Heart left ventricle (tissue), 16 donors: Measurements from ENCODE around the gene ARHGEF40. TPM values are rescaled to one million over a fixed set of nuclear protein-coding genes. Genes with fewer than 3 reads are reported as not detected.

Source experiments
- ATAC-seq, 4 donors: fragments of 200-7000 bp; cut with Tn5 transposase; one replicate each; pipeline ENCODE4 v1.9.1; 2020 to 2022; ENCODE audit warnings: moderate library complexity in 4 of 4, mild to moderate bottlenecking in 3 of 4, moderate number of reproducible peaks in 1 of 4
- DNase-seq, 5 donors: peaks; one replicate each; pipeline ENCODE4 v3.0.0-alpha.2; 2020
- H3K27ac ChIP-seq, 12 donors: fragments of 200-600 bp; sonication (generic) in 4 of 12; one replicate each; pipeline versions ENCODE4 v1.5.0 to v1.8.0; 2016 to 2022; ENCODE audit warnings: mild to moderate bottlenecking in 2 of 12
- H3K27me3 ChIP-seq, 9 donors: fragments of 200-600 bp; sonication (generic) in 2 of 9; one replicate each; pipeline versions ENCODE4 v1.5.1 to v1.8.0; 2016 to 2022; ENCODE audit warnings: mild to moderate bottlenecking in 3 of 9
- H3K36me3 ChIP-seq, 9 donors: fragments of 200-600 bp; sonication (generic) in 2 of 9; one replicate each; pipeline versions ENCODE4 v1.5.0 to v1.8.0; 2018 to 2022; ENCODE audit warnings: mild to moderate bottlenecking in 2 of 9
- H3K4me1 ChIP-seq, 12 donors: fragments of 200-600 bp; sonication (generic) in 4 of 12; one replicate each; pipeline versions ENCODE4 v1.5.0 to v1.8.0; 2016 to 2022; ENCODE audit warnings: mild to moderate bottlenecking in 3 of 12
- H3K4me3 ChIP-seq, 12 donors: fragments of 200-600 bp; sonication (generic) in 4 of 12; one replicate each; pipeline versions ENCODE4 v1.5.0 to v1.8.0; 2017 to 2022; ENCODE audit warnings: mild to moderate bottlenecking in 9 of 12, moderate library complexity in 4 of 12
- H3K9me3 ChIP-seq, 12 donors: fragments of 200-600 bp; sonication (generic) in 4 of 12; one replicate each; pipeline versions ENCODE4 v1.5.0 to v1.8.0; 2016 to 2022; ENCODE audit warnings: mild to moderate bottlenecking in 1 of 12
- CTCF ChIP-seq, 12 donors: fragments of 200-600 bp; sonication (generic) in 4 of 12; IDR thresholded peaks; one replicate each; pipeline versions ENCODE4 v1.5.0 to v1.8.0; 2018 to 2022; ENCODE audit warnings: antibody characterized with exemption in 12 of 12, mild to moderate bottlenecking in 5 of 12
- POLR2A ChIP-seq, 2 donors: fragments of 450-650 bp; IDR thresholded peaks; one replicate each; pipeline ENCODE4 v1.6.1; 2017; ENCODE audit warnings: antibody characterized with exemption in 2 of 2, mild to moderate bottlenecking in 2 of 2, moderate library complexity in 2 of 2
- WGBS, 4 donors: extraction: QIAGEN DNeasy Blood & Tissue Kit in 2 of 4; methylation state at CpG; one replicate each; pipeline versions ENCODE4 v1.1.5 to v1.1.7; 2013 to 2018; 5-methylcytosine and 5-hydroxymethylcytosine counted together
- intact Hi-C, 10 donors: fragments of 100-400 bp; cut with DNase I; formaldehyde crosslinking; loops; one replicate each; pipeline versions ENCODE4 v1.11.1 to v1.14.2; 2022
- polyA plus RNA-seq, 2 donors: library from polyadenylated mRNA; stranded (reverse); fragments of 200-250 nt; gene quantifications; one replicate each; pipeline ENCODE4 v1.2.3, GENCODE V29; 2013
- total RNA-seq, 9 donors: library from RNA; depleted of rRNA in 2 of 9; stranded (reverse); fragments of >200 nt in 2 of 9; fragmentation: NEBNext Ultra II Directional in 3 of 9; extraction: Animal tissue kit (Norgen Biotek cat#: 25700) in 3 of 9; gene quantifications; one replicate each; pipeline versions ENCODE4 v1.1.0 to v1.2.4, GENCODE V29; 2016 to 2023
- donor health status: ischemic (EF 13 %, LVEDD 7.1; RV severe dilation, severe dysfunction).
- donor health status: healthy with polysubstance abuse.
- donor health status: DM: no; HTN: yes; CAD: no.
- donor health status: DM: no; HTN: no; CAD: no.
- donor health status: ischemic (EF 25% LVEDD 6.9; RV normal size, moderate dysfunction).
- donor health status: ischemic (EF 25% LVEDD 5.7; RV mildly dilated, moderate dysfunction).
- donor health status: healthy.
- donor health status: DM: yes; HTN: yes; CAD: no.
- donor health status: ischemic (EF 35%, LVEDD 5.7; RV mildly dilated, moderate dysfunction).
- donor health status: nonischemic (EF 11% LVEDD 7.7; RV severe dilation, severe dysfunction).
- donor health status: DM: yes; HTN: yes; CAD: no.
- donor health status: PGD.
- donor health status: ischemic (EF 29% LVEDD 5.4; RV normal size, mild dysfunction).
- donor health status: nonischemic (EF 23%, LVEDD 6.1; RV moderate dilation, normal function).

Gene ARHGEF40
- total and polyA plus RNA-seq, 11 donors = 15.5 to 31.5 (median 18.7) TPM

GRCh38 chr14:21036751-21037150 is 33.4 kb upstream of the ARHGEF40 start:
- intact Hi-C loops = loop anchor here in 1 of 10 donors (5.0 kb wide), 1 partner anchor 179 kb away; no protein-coding TSS in a partner anchor
- Histone ChIP-seq H3K27ac (peak overlapping the region in 6 of 12 donors; percentile 4 to 84 (median 18)), H3K36me3 (no peaks in the 10 kb centered on the region), H3K27me3 (no peaks in the 10 kb centered on the region), H3K4me1 (peaks cover 0 to 33% (median 19%) of the 10 kb centered on the region in 12 donors), H3K9me3 (no peaks in the 10 kb centered on the region), H3K4me3 (no peak overlapping the region)
- WGBS, 4 donors = 90 to 96% (median 93%) methylated on average over 7 of the region's 7 CpGs
- DNase-seq (no peak), ATAC-seq (no peak)
- no peak for TF ChIP-seq CTCF (IDR thresholded peaks at IDR 0.05)
- TF ChIP-seq POLR2A (IDR thresholded peaks at IDR 0.05) = no peak

- intact Hi-C loops = loop anchor here in 1 of 10 donors (5.0 kb wide), 1 partner anchor 180 kb away; no protein-coding TSS in a partner anchor
- no peak overlapping the region for H3K4me3 ChIP-seq
- H3K36me3 ChIP-seq = no peaks in the 10 kb centered on the region
- H3K27me3 ChIP-seq = no peaks in the 10 kb centered on the region
- TF ChIP-seq POLR2A (IDR thresholded peaks at IDR 0.05) (no peak), CTCF (IDR thresholded peaks at IDR 0.05) (no peak)
- ATAC-seq (no peak), DNase-seq (peak in 1 of 5 donors; percentile 47)
- peak overlapping the region in 6 of 12 donors; percentile 5 to 84 (median 42) for H3K27ac ChIP-seq
- WGBS, 4 donors = 84 to 87% (median 85%) methylated on average over 3 of the region's 3 CpGs
- H3K4me1 ChIP-seq = peaks cover 0 to 33% (median 19%) of the 10 kb centered on the region in 12 donors
- no peaks in the 10 kb centered on the region for H3K9me3 ChIP-seq
Measured at GRCh38 chr14:21037156-21037555, 32.9 kb upstream of the ARHGEF40 start.

- no peaks in the 10 kb centered on the region for H3K27me3 ChIP-seq
- ATAC-seq (peak; percentile 88 to 96 (median 94)), DNase-seq (peak; percentile 82 to 91 (median 87))
- peak overlapping the region; percentile 19 to 91 (median 74) for H3K27ac ChIP-seq
- intact Hi-C loops = loop anchor here in 6 of 10 donors (1.0 to 5.0 kb wide), 5 partner anchors 13 to 182 kb away; partner anchors contain the start of gene NDRG2 (in 2 of the 6)
- H3K9me3 ChIP-seq = no peaks in the 10 kb centered on the region
- WGBS, 4 donors = 8 to 30% (median 10%) methylated on average over 10 of the region's 10 CpGs
- peaks cover 2 to 49% (median 31%) of the 10 kb centered on the region in 12 donors for H3K4me1 ChIP-seq
- H3K36me3 ChIP-seq = no peaks in the 10 kb centered on the region
- H3K4me3 ChIP-seq = peak overlapping the region in 5 of 12 donors; percentile 6 to 43 (median 9)
- no peak for TF ChIP-seq POLR2A (IDR thresholded peaks at IDR 0.05)
- TF ChIP-seq CTCF (IDR thresholded peaks at IDR 0.05) = peak in 3 of 12 donors; percentile 6 to 26 (median 12)
Measured at GRCh38 chr14:21038441-21039422, 31.4 kb upstream of the ARHGEF40 start.
